Measurements from ENCODE around the gene SMARCB1.

The SMARCB1 gene

GRCh38 chr22:23803001-23803819 is 16.4 kb downstream of the SMARCB1 start:
- Histone ChIP-seq H3K23ac (ENCODE audit: low read length in 2 of 2) (no peak overlapping the region), H2BK5ac (ENCODE audit: low read depth, low read length, poor library complexity, severe bottlenecking) (no peak overlapping the region), H3K79me1 (replicated peaks; ENCODE audit: low read length, poor library complexity, severe bottlenecking) (peaks cover 48% of the 10 kb centered on the region), H3K18ac (ENCODE audit: low read depth in 1 of 2, low read length in 2 of 2) (no peak overlapping the region), H3K4me1 (ENCODE audit: control insufficient read depth, insufficient read depth, low read depth, low read length) (no peaks in the 10 kb centered on the region), H3K9me3 (ENCODE audit: control insufficient read depth, low read length) (no peaks in the 10 kb centered on the region), H2AFZ (ENCODE audit: low read depth, low read length) (no peak overlapping the region), H3K27me3 (ENCODE audit: control insufficient read depth in 1 of 2, insufficient read depth in 1 of 2, low read length in 2 of 2) (no peaks in the 10 kb centered on the region), H3K4me2 (ENCODE audit: low read length, poor library complexity, severe bottlenecking) (no peak overlapping the region), H2BK120ac (ENCODE audit: low read depth, low read length) (no peak overlapping the region), H4K8ac (ENCODE audit: low read length) (no peak overlapping the region), H3K4ac (ENCODE audit: low read depth in 1 of 2, low read length in 2 of 2) (no peak overlapping the region), H2BK12ac (ENCODE audit: low read length in 2 of 2) (no peak overlapping the region), H2BK15ac (ENCODE audit: low read depth, poor library complexity, severe bottlenecking) (no peak overlapping the region), H3K9ac (ENCODE audit: low read length) (no peak overlapping the region), H3K14ac (ENCODE audit: low read length in 2 of 2) (no peak overlapping the region), H3K27ac (ENCODE audit: low read length, poor library complexity, severe bottlenecking) (no peak overlapping the region), H2AK5ac (ENCODE audit: low read length, severe bottlenecking) (no peak overlapping the region), H3K4me3 (ENCODE audit: insufficient read depth in 1 of 2, low read depth in 1 of 2, low read length in 2 of 2) (no peak overlapping the region), H4K91ac (ENCODE audit: low read length) (no peak overlapping the region), H3K36me3 (ENCODE audit: control insufficient read depth in 1 of 2, insufficient read depth in 2 of 2, low read depth in 1 of 2, low read length in 2 of 2) (peaks cover 74 to 78% of the 10 kb centered on the region in 2 experiments)
- WGBS = 84% methylated on average over 21 of the region's 21 CpGs
- DNase-seq = no peak

GRCh38 chr22:23804781-23805291 is 18.1 kb downstream of the SMARCB1 start:
- Histone ChIP-seq H3K14ac (ENCODE audit: low read length in 2 of 2) (no peak overlapping the region), H2AFZ (ENCODE audit: low read depth, low read length) (no peak overlapping the region), H2BK15ac (ENCODE audit: low read depth, poor library complexity, severe bottlenecking) (no peak overlapping the region), H3K23ac (ENCODE audit: low read length in 2 of 2) (no peak overlapping the region), H3K27ac (ENCODE audit: low read length, poor library complexity, severe bottlenecking) (no peak overlapping the region), H3K18ac (ENCODE audit: low read depth in 1 of 2, low read length in 2 of 2) (no peak overlapping the region), H3K36me3 (ENCODE audit: control insufficient read depth in 1 of 2, insufficient read depth in 2 of 2, low read depth in 1 of 2, low read length in 2 of 2) (peaks cover 63 to 72% of the 10 kb centered on the region in 2 experiments), H4K91ac (ENCODE audit: low read length) (no peak overlapping the region), H3K9ac (ENCODE audit: low read length) (no peak overlapping the region), H2AK5ac (ENCODE audit: low read length, severe bottlenecking) (no peak overlapping the region), H3K4me3 (ENCODE audit: insufficient read depth in 1 of 2, low read depth in 1 of 2, low read length in 2 of 2) (no peak overlapping the region), H3K9me3 (ENCODE audit: control insufficient read depth, low read length) (no peaks in the 10 kb centered on the region), H3K4me1 (ENCODE audit: control insufficient read depth, insufficient read depth, low read depth, low read length) (no peaks in the 10 kb centered on the region), H4K8ac (ENCODE audit: low read length) (peak overlapping the region; percentile 25), H2BK5ac (ENCODE audit: low read depth, low read length, poor library complexity, severe bottlenecking) (no peak overlapping the region), H3K27me3 (ENCODE audit: control insufficient read depth in 1 of 2, insufficient read depth in 1 of 2, low read length in 2 of 2) (no peaks in the 10 kb centered on the region), H2BK120ac (ENCODE audit: low read depth, low read length) (no peak overlapping the region), H3K4ac (ENCODE audit: low read depth in 1 of 2, low read length in 2 of 2) (no peak overlapping the region), H3K4me2 (ENCODE audit: low read length, poor library complexity, severe bottlenecking) (no peak overlapping the region), H2BK12ac (ENCODE audit: low read length in 2 of 2) (no peak overlapping the region), H3K79me1 (replicated peaks; ENCODE audit: low read length, poor library complexity, severe bottlenecking) (peaks cover 43% of the 10 kb centered on the region)
- no peak for DNase-seq
- WGBS = 86% methylated on average over 12 of the region's 12 CpGs

GRCh38 chr22:23806837-23807236 is 20.1 kb downstream of the SMARCB1 start:
- WGBS = 100% methylated on average over 1 of the region's 1 CpG
- H3K4me2 ChIP-seq (ENCODE audit: low read length, poor library complexity, severe bottlenecking) = no peak overlapping the region
- H3K14ac ChIP-seq (ENCODE audit: low read length in 2 of 2) = no peak overlapping the region
- H4K8ac ChIP-seq (ENCODE audit: low read length) = no peak overlapping the region
- H2BK5ac ChIP-seq (ENCODE audit: low read depth, low read length, poor library complexity, severe bottlenecking) = no peak overlapping the region
- no peak overlapping the region for H3K18ac ChIP-seq (ENCODE audit: low read depth in 1 of 2, low read length in 2 of 2)
- no peak overlapping the region for H2BK15ac ChIP-seq (ENCODE audit: low read depth, poor library complexity, severe bottlenecking)
- no peak overlapping the region for H2AK5ac ChIP-seq (ENCODE audit: low read length, severe bottlenecking)
- no peak overlapping the region for H4K91ac ChIP-seq (ENCODE audit: low read length)
- no peak overlapping the region for H3K9ac ChIP-seq (ENCODE audit: low read length)
- no peak overlapping the region for H3K4me3 ChIP-seq (ENCODE audit: insufficient read depth in 1 of 2, low read depth in 1 of 2, low read length in 2 of 2)
- no peak overlapping the region for H2AFZ ChIP-seq (ENCODE audit: low read depth, low read length)
- H3K27me3 ChIP-seq (ENCODE audit: control insufficient read depth in 1 of 2, insufficient read depth in 1 of 2, low read length in 2 of 2) = no peaks in the 10 kb centered on the region
- H3K9me3 ChIP-seq (ENCODE audit: control insufficient read depth, low read length) = no peaks in the 10 kb centered on the region
- H3K27ac ChIP-seq (ENCODE audit: low read length, poor library complexity, severe bottlenecking) = no peak overlapping the region
- H3K4me1 ChIP-seq (ENCODE audit: control insufficient read depth, insufficient read depth, low read depth, low read length) = no peaks in the 10 kb centered on the region
- H2BK12ac ChIP-seq (ENCODE audit: low read length in 2 of 2) = no peak overlapping the region
- H3K36me3 ChIP-seq (ENCODE audit: control insufficient read depth in 1 of 2, insufficient read depth in 2 of 2, low read depth in 1 of 2, low read length in 2 of 2) = peaks cover 46 to 64% of the 10 kb centered on the region in 2 experiments
- peaks cover 28% of the 10 kb centered on the region for H3K79me1 ChIP-seq (replicated peaks; ENCODE audit: low read length, poor library complexity, severe bottlenecking)
- DNase-seq = no peak
- H2BK120ac ChIP-seq (ENCODE audit: low read depth, low read length) = no peak overlapping the region
- H3K4ac ChIP-seq (ENCODE audit: low read depth in 1 of 2, low read length in 2 of 2) = no peak overlapping the region
- H3K23ac ChIP-seq (ENCODE audit: low read length in 2 of 2) = no peak overlapping the region

GRCh38 chr22:23812378-23812777 is 25.6 kb downstream of the SMARCB1 start:
- Histone ChIP-seq H3K36me3 (ENCODE audit: control insufficient read depth in 1 of 2, insufficient read depth in 2 of 2, low read depth in 1 of 2, low read length in 2 of 2) (peaks cover 30 to 49% of the 10 kb centered on the region in 2 experiments), H2AFZ (ENCODE audit: low read depth, low read length) (no peak overlapping the region), H3K79me1 (replicated peaks; ENCODE audit: low read length, poor library complexity, severe bottlenecking) (peaks cover 8% of the 10 kb centered on the region), H3K4ac (ENCODE audit: low read depth in 1 of 2, low read length in 2 of 2) (no peak overlapping the region), H3K18ac (ENCODE audit: low read depth in 1 of 2, low read length in 2 of 2) (no peak overlapping the region), H2BK120ac (ENCODE audit: low read depth, low read length) (no peak overlapping the region), H4K91ac (ENCODE audit: low read length) (no peak overlapping the region), H3K9ac (ENCODE audit: low read length) (no peak overlapping the region), H3K9me3 (ENCODE audit: control insufficient read depth, low read length) (no peaks in the 10 kb centered on the region), H2AK5ac (ENCODE audit: low read length, severe bottlenecking) (no peak overlapping the region), H2BK5ac (ENCODE audit: low read depth, low read length, poor library complexity, severe bottlenecking) (no peak overlapping the region), H3K23ac (ENCODE audit: low read length in 2 of 2) (no peak overlapping the region), H3K4me2 (ENCODE audit: low read length, poor library complexity, severe bottlenecking) (no peak overlapping the region), H2BK15ac (ENCODE audit: low read depth, poor library complexity, severe bottlenecking) (no peak overlapping the region), H3K27me3 (ENCODE audit: control insufficient read depth in 1 of 2, insufficient read depth in 1 of 2, low read length in 2 of 2) (no peaks in the 10 kb centered on the region), H3K27ac (ENCODE audit: low read length, poor library complexity, severe bottlenecking) (no peak overlapping the region), H3K4me1 (ENCODE audit: control insufficient read depth, insufficient read depth, low read depth, low read length) (no peaks in the 10 kb centered on the region), H3K4me3 (ENCODE audit: insufficient read depth in 1 of 2, low read depth in 1 of 2, low read length in 2 of 2) (no peak overlapping the region), H2BK12ac (ENCODE audit: low read length in 2 of 2) (no peak overlapping the region), H4K8ac (ENCODE audit: low read length) (no peak overlapping the region), H3K14ac (ENCODE audit: low read length in 2 of 2) (no peak overlapping the region)
- over 99% methylated on average over 2 of the region's 4 CpGs for WGBS
- no peak for DNase-seq

Measured in mesenchymal stem cell (in vitro differentiated cells and primary cell).